GM23338 (cell line): Measurements from ENCODE around the gene TOPAZ1. TPM values are rescaled to one million over a fixed set of nuclear protein-coding genes. Genes with fewer than 3 reads are reported as not detected.

ENCODE experiments used
- ATAC-seq: fragments of 200-7000 bp; cut with Tn5 transposase; 3 replicates; pipeline ENCODE4 v1.9.1; 2020
- DNase-seq: peaks from one replicate; pipeline ENCODE4 v3.0.0-alpha.2; 2015; ENCODE audit warnings: low spot score
- H2AFZ ChIP-seq: fragments of 200-600 bp; sonication (generic); 2 replicates; pipeline ENCODE4 v1.8.0; 2016; ENCODE audit warnings: antibody characterized with exemption, mild to moderate bottlenecking, moderate library complexity
- H3F3A ChIP-seq: fragments of 200-600 bp; sonication (generic); replicated peaks from 2 replicates; pipeline ENCODE4 v1.8.0; 2017; ENCODE audit warnings: antibody characterized with exemption, mixed run types, low read depth
- H3K27ac ChIP-seq: fragments of 200-600 bp; sonication (generic); 2 replicates; pipeline ENCODE4 v1.6.1; 2016; ENCODE audit warnings: low read depth
- H3K27me3 ChIP-seq: fragments of 200-600 bp; sonication (generic); 2 replicates; pipeline ENCODE4 v1.8.0; 2016; ENCODE audit warnings: mild to moderate bottlenecking, mixed run types, moderate library complexity; ENCODE audit not compliant: insufficient read depth
- H3K36me3 ChIP-seq: fragments of 200-600 bp; sonication (generic); 2 replicates; pipeline ENCODE4 v1.8.0; 2016; ENCODE audit warnings: mild to moderate bottlenecking; ENCODE audit not compliant: insufficient read depth
- H3K4me1 ChIP-seq: fragments of 200-600 bp; sonication (generic); 2 replicates; pipeline ENCODE4 v1.8.0; 2016; ENCODE audit warnings: mild to moderate bottlenecking, moderate library complexity; ENCODE audit not compliant: insufficient read depth
- H3K4me2 ChIP-seq: fragments of 200-600 bp; sonication (generic); 2 replicates; pipeline ENCODE4 v1.7.1; 2017; ENCODE audit warnings: mixed run types
- H3K4me3 ChIP-seq: fragments of 200-600 bp; sonication (generic); 2 replicates; pipeline ENCODE4 v1.6.1; 2016; ENCODE audit warnings: mixed run types
- H3K79me2 ChIP-seq: fragments of 200-600 bp; sonication (generic); replicated peaks from 2 replicates; pipeline ENCODE4 v1.8.0; 2017; ENCODE audit warnings: mild to moderate bottlenecking; ENCODE audit not compliant: insufficient read depth
- H3K9me2 ChIP-seq: fragments of 200-600 bp; sonication (generic); 2 replicates; pipeline ENCODE4 v1.8.0; 2017; ENCODE audit not compliant: insufficient read depth
- H4K20me1 ChIP-seq: fragments of 200-600 bp; sonication (generic); replicated peaks from 2 replicates; pipeline ENCODE4 v1.8.0; 2017; ENCODE audit warnings: mild to moderate bottlenecking; ENCODE audit not compliant: insufficient read depth
- H3K27ac Mint-ChIP-seq: 2 replicates; pipeline ENCODE4 v1.8.0; 2020; ENCODE audit warnings: inconsistent platforms, mild to moderate bottlenecking, moderate library complexity, mixed read lengths
- H3K27me3 Mint-ChIP-seq: 3 replicates; pipeline ENCODE4 v1.8.0; 2022; ENCODE audit warnings: low read depth, mild to moderate bottlenecking, moderate library complexity, mixed read lengths, inconsistent platforms; ENCODE audit not compliant: insufficient read depth, poor library complexity
- H3K36me3 Mint-ChIP-seq: 3 replicates; pipeline ENCODE4 v1.8.0; 2021; ENCODE audit warnings: low read depth, mild to moderate bottlenecking, inconsistent platforms, moderate library complexity, mixed read lengths
- H3K4me1 Mint-ChIP-seq: 3 replicates; pipeline ENCODE4 v1.8.0; 2020; ENCODE audit warnings: mild to moderate bottlenecking, inconsistent platforms, mixed read lengths
- H3K4me3 Mint-ChIP-seq: 3 replicates; pipeline ENCODE4 v1.8.0; 2021; ENCODE audit warnings: moderate library complexity, mild to moderate bottlenecking, inconsistent platforms, mixed read lengths
- H3K9me3 Mint-ChIP-seq: 3 replicates; pipeline ENCODE4 v1.8.0; 2020; ENCODE audit warnings: moderate library complexity, mild to moderate bottlenecking, inconsistent platforms, mixed read lengths
- CREB1 ChIP-seq: fragments of 250-450 bp; sonication (Bioruptor Pico); IDR thresholded peaks from 2 replicates; pipeline ENCODE4 v1.5.0; 2020; ENCODE audit warnings: low read depth, mild to moderate bottlenecking, moderate library complexity
- CTCF ChIP-seq, 2 experiments: fragments of 200-600 bp in 1 of 2; sonication (generic) in 1 of 2; conservative IDR thresholded peaks; 2 replicates each; pipeline versions ENCODE4 v1.5.1 to v1.6.1; 2016 to 2017; ENCODE audit warnings: antibody characterized with exemption in 2 of 2, low read depth in 2 of 2, mild to moderate bottlenecking in 2 of 2, moderate library complexity in 1 of 2
- EZH2 ChIP-seq: fragments of 200-600 bp; sonication (generic); IDR thresholded peaks from one replicate; pipeline ENCODE4 v1.8.0; 2017; ENCODE audit warnings: antibody characterized with exemption, mild to moderate bottlenecking, low read depth; ENCODE audit not compliant: unreplicated experiment
- EZH2phosphoT487 ChIP-seq: fragments of 200-600 bp; sonication (generic); IDR thresholded peaks from one replicate; pipeline ENCODE4 v1.8.1; 2018; ENCODE audit warnings: antibody characterized with exemption; ENCODE audit not compliant: unreplicated experiment
- JUNB ChIP-seq: IDR thresholded peaks from one replicate; pipeline ENCODE4 v1.6.1; 2016; ENCODE audit warnings: antibody characterized with exemption; ENCODE audit not compliant: unreplicated experiment
- NANOG ChIP-seq: IDR thresholded peaks from 2 replicates; pipeline ENCODE4 v1.6.1; 2016; ENCODE audit warnings: antibody characterized with exemption, borderline replicate concordance
- POLR2AphosphoS5 ChIP-seq: IDR thresholded peaks from 2 replicates; pipeline ENCODE4 v1.6.1; 2016; ENCODE audit warnings: antibody characterized with exemption, low read depth
- STAT1 ChIP-seq: IDR thresholded peaks from one replicate; pipeline ENCODE4 v1.6.1; 2016; ENCODE audit warnings: antibody characterized with exemption; ENCODE audit not compliant: unreplicated experiment
- polyA plus RNA-seq: library from polyadenylated mRNA; unstranded; fragments of >200 nt; fragmentation: Nextera tagmentation; extraction: Ambion mirVana; gene quantifications from 2 replicates; pipeline ENCODE4 v1.2.1, GENCODE V29; 2016
- total RNA-seq: library from RNA; depleted of rRNA; stranded (reverse); fragments of >200 nt; shearing (Covaris generic); gene quantifications from 2 replicates; pipeline ENCODE4 v1.2.3, GENCODE V29; 2014; rRNA removed

Gene TOPAZ1
- total and polyA plus RNA-seq, 2 experiments from 2014 or later, result not detected

- TF ChIP-seq CTCF (conservative IDR thresholded peaks at IDR 0.05; ENCODE audit: low read depth in 2 of 2) (no peak), JUNB (no peak), POLR2AphosphoS5 (no peak), STAT1 (no peak), NANOG (no peak), EZH2phosphoT487 (no peak)
Observed at GRCh38 chr3:44365952-44366351, 124.3 kb downstream of the TOPAZ1 start (continued).

DNA sequence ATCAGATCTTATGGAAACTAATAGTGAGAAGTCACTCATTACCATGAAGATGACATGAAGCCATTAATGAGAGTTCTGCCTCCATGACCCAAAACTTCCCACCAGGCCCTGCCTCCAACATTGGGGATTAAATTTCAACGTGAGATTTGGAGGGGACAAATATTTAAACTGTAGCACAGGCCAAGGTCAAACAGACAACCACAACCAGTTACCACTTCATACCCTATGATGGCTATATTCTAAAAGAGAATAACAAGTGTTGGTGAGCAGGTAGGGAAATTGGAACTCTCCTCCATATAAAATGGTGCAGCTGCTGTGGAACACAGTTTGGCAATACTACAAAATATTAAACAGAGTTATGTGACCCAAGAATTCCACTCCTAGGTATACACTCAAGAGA is 133.8 kb downstream of the TOPAZ1 start:
- Histone ChIP-seq H3K4me3 (no peak overlapping the region), H3K4me2 (no peak overlapping the region), H3K27me3 (no peaks in the 10 kb centered on the region), H4K20me1 (no peaks in the 10 kb centered on the region), H3K79me2 (no peaks in the 10 kb centered on the region), H2AFZ (no peak overlapping the region), H3F3A (no peaks in the 10 kb centered on the region), H3K36me3 (peaks cover 3% of the 10 kb centered on the region; the same call in 1 of the 2 replicates), H3K9me2 (no peaks in the 10 kb centered on the region), H3K27ac (no peak overlapping the region), H3K4me1 (no peaks in the 10 kb centered on the region)
- DNase-seq (no peak), ATAC-seq (no peak)
- Mint-ChIP-seq H3K9me3 (peaks cover 41% of the 10 kb centered on the region), H3K4me3 (no peak overlapping the region), H3K27me3 (peaks cover 3% of the 10 kb centered on the region), H3K4me1 (no peaks in the 10 kb centered on the region), H3K27ac (no peak overlapping the region), H3K36me3 (peaks cover 31% of the 10 kb centered on the region)
- TF ChIP-seq POLR2AphosphoS5, result no peak
- TF ChIP-seq EZH2, result no peak
- TF ChIP-seq JUNB, result no peak
- no peak for TF ChIP-seq CREB1 (CRISPR knock-in tag)

Other genes with a start within 250 kb of the TOPAZ1 start
- 26.0 and 35.0 TPM in 2 replicates for gene TCAIM, start 96.9 kb downstream of the TOPAZ1 start, total RNA-seq
- gene TCAIM, start 96.9 kb downstream of the TOPAZ1 start, polyA plus RNA-seq, result 9.8 and 10.3 TPM in 2 replicates
- 16.5 and 16.6 TPM in 2 replicates for gene ZNF445, start 235.8 kb downstream of the TOPAZ1 start, total RNA-seq
- 2.7 TPM in 2 replicates for gene ZNF445, start 235.8 kb downstream of the TOPAZ1 start, polyA plus RNA-seq